ENCODE measurements around the gene GFOD2.

Gene GFOD2

GRCh38 chr16:67641779-67642708 is 77.1 kb downstream of the GFOD2 start:
- no peak for DNase-seq (ENCODE audit: low read depth)

- DNase-seq (ENCODE audit: low read depth): no peak
These were observed 81.5 kb downstream of the GFOD2 start for GRCh38 chr16:67637625-67638024.

- no peak for DNase-seq (ENCODE audit: low read depth)
These were observed 82.4 kb downstream of the GFOD2 start for GRCh38 chr16:67636713-67637112.

GRCh38 chr16:67632415-67633172 is 86.5 kb downstream of the GFOD2 start:
- DNase-seq (ENCODE audit: low read depth): no peak

- DNase-seq (ENCODE audit: low read depth): no peak
These were observed 90.9 kb downstream of the GFOD2 start for GRCh38 chr16:67628216-67628615.
